HepG2 (cell line): ENCODE measurements around the gene FANCE. TPM values are rescaled to one million over a fixed set of nuclear protein-coding genes. Genes with fewer than 3 reads are reported as not detected.

Experiments
- ATAC-seq: fragments of 200-7000 bp; cut with Tn5 transposase; 3 replicates; pipeline ENCODE4 v1.9.1; 2020; ENCODE audit warnings: mild to moderate bottlenecking, moderate library complexity
- BruUV-seq: library from RNA; stranded (reverse); fragments of 400-500 nt; replicated peaks from 2 replicates; lab custom pipeline; 2021; lab: Mats Ljungman, UMichigan
- CTCF ChIA-PET: fragments of 300-600 bp; formaldehyde crosslinking; extraction: SDS; loops from one replicate; lab custom pipeline; 2021; ENCODE audit warnings: low total read pairs, inconsistent platforms, low intra/inter-chr PET ratio; lab: Yijun Ruan, JAX
- POLR2A ChIA-PET: fragments of 350-600 bp; sonication (Branson Sonifier 250); formaldehyde crosslinking; loops from one replicate; lab custom pipeline; 2020; ENCODE audit warnings: antibody characterized with exemption, inconsistent platforms; lab: Yijun Ruan, JAX
- DNase-seq: peaks from one replicate; pipeline ENCODE4 v3.0.0-alpha.2; 2015; ENCODE audit warnings: low spot score
- FAIRE-seq: peaks from 3 replicates; lab custom pipeline; 2011; peaks lifted over from hg19 to GRCh38; lab: Jason Lieb, UNC
- H2AFZ ChIP-seq: one replicate; pipeline ENCODE4 v1.6.1; 2011; ENCODE audit warnings: low read length, inconsistent platforms
- H3K27ac ChIP-seq: fragments of 300-600 bp; 3 replicates; pipeline ENCODE4 v1.8.0; 2011; ENCODE audit warnings: mixed run types, mild to moderate bottlenecking, mixed read lengths, low read length, inconsistent platforms; ENCODE audit not compliant: insufficient read depth; ENCODE audit errors: extremely low read length
- H3K27me3 ChIP-seq, 2 experiments: fragments of 200-600 bp in 1 of 2; 2 replicates in 1 of 2; 3 replicates in 1 of 2; pipeline versions ENCODE4 v1.6.0 to v1.8.0; 2011; ENCODE audit warnings: low read length in 2 of 2, mild to moderate bottlenecking in 2 of 2, moderate library complexity in 2 of 2, inconsistent platforms in 1 of 2; ENCODE audit not compliant: insufficient read depth in 2 of 2, control insufficient read depth in 1 of 2
- H3K36me3 ChIP-seq, 2 experiments: fragments of 200-600 bp in 1 of 2; replicated peaks in 1 of 2; 2 replicates in 1 of 2; 3 replicates in 1 of 2; pipeline versions ENCODE4 v1.5.1 to v1.8.0; 2011; ENCODE audit warnings: low read length in 2 of 2, inconsistent platforms in 1 of 2; ENCODE audit not compliant: insufficient read depth in 2 of 2, control insufficient read depth in 1 of 2
- H3K4me1 ChIP-seq: 2 replicates; pipeline ENCODE4 v1.5.1; 2012; ENCODE audit warnings: low read length, inconsistent platforms; ENCODE audit not compliant: insufficient read depth
- H3K4me2 ChIP-seq: 2 replicates; pipeline ENCODE4 v1.6.0; 2011; ENCODE audit warnings: low read depth, low read length, inconsistent platforms
- H3K4me3 ChIP-seq, 3 experiments: fragments of 200-600 bp in 1 of 3; sonication (generic), shearing (Covaris generic) in 1 of 3; replicated peaks in 1 of 3; 2 replicates each; pipeline ENCODE4 v1.5.1; 2011 to 2016; ENCODE audit warnings: low read length in 3 of 3, inconsistent platforms in 2 of 3, low read depth in 2 of 3, mild to moderate bottlenecking in 2 of 3, control low read depth in 1 of 3, mixed read lengths in 1 of 3; ENCODE audit not compliant: insufficient read depth in 1 of 3
- H3K79me2 ChIP-seq: one replicate; pipeline ENCODE4 v1.6.1; 2011; ENCODE audit warnings: low read length, inconsistent platforms; ENCODE audit not compliant: insufficient read depth
- H3K9ac ChIP-seq: 2 replicates; pipeline ENCODE4 v1.6.0; 2011; ENCODE audit warnings: mild to moderate bottlenecking, low read depth, low read length, inconsistent platforms; ENCODE audit not compliant: insufficient read depth
- H3K9me3 ChIP-seq: 2 replicates; pipeline ENCODE4 v1.5.1; 2012; ENCODE audit warnings: mild to moderate bottlenecking, low read length
- H4K20me1 ChIP-seq: 2 replicates; pipeline ENCODE4 v1.6.0; 2011; ENCODE audit warnings: inconsistent platforms, mild to moderate bottlenecking, low read length, moderate library complexity; ENCODE audit not compliant: insufficient read depth
- WGBS: methylation state at CpG from one replicate; pipeline ENCODE4 v1.1.6; 2017; ENCODE audit warnings: low lambda C conversion rate; 5-methylcytosine and 5-hydroxymethylcytosine counted together
- in situ Hi-C: cut with HindIII; loops from 2 replicates; pipeline ENCODE4 v1.10.0; 2017; ENCODE audit warnings: low pct_unique_long_range_greater_than_20kb; ENCODE audit not compliant: extremely low pct_ligation_motif_present
- intact Hi-C: fragments of 100-400 bp; cut with micrococcal nuclease; formaldehyde crosslinking; loops from one replicate; pipeline ENCODE4 v1.10.0; 2022; ENCODE audit not compliant: unreplicated experiment
- polyA plus RNA-seq, 8 experiments: library from polyadenylated mRNA; depleted of rRNA in 3 of 8; stranded (reverse) in 7 of 8; unstranded in 1 of 8; fragments of >200 nt; fragmentation: Illumina TruSeq in 4 of 8; extraction: Trizol in 4 of 8; gene quantifications; 2 replicates each; pipeline versions ENCODE4 v1.2.1 to v1.2.3, GENCODE V29; 2011 to 2016; ENCODE audit warnings: low read depth in 4 of 8, missing spikeins in 1 of 8, mixed read lengths in 1 of 8; ENCODE audit not compliant: insufficient read depth in 1 of 8
- total RNA-seq, 5 experiments: library from RNA; depleted of rRNA; stranded (reverse); fragments of >200 nt; fragmentation: Illumina TruSeq; extraction: Trizol; gene quantifications; 2 replicates each; pipeline ENCODE4 v1.2.3, GENCODE V29; 2016; ENCODE audit warnings: low read depth in 1 of 5
- TF ChIP-seq, protein P1 (sequence below): sonication (generic); formaldehyde crosslinking; IDR thresholded peaks from 2 replicates; pipeline ENCODE4 v1.5.0; 2020; ENCODE audit warnings: mild to moderate bottlenecking, missing genetic modification reagents
- TF ChIP-seq, protein P2 (sequence below): sonication (generic); formaldehyde crosslinking; IDR thresholded peaks from 2 replicates; pipeline ENCODE4 v1.4.0; 2020; ENCODE audit warnings: missing genetic modification reagents, mild to moderate bottlenecking, borderline replicate concordance

FANCE gene
- total and polyA plus RNA-seq, 2 of the 13 experiments (the other 11 are each of a cell fraction or from before 2014, with no cell fraction given), result 7.1 to 11.2 TPM

DNA sequence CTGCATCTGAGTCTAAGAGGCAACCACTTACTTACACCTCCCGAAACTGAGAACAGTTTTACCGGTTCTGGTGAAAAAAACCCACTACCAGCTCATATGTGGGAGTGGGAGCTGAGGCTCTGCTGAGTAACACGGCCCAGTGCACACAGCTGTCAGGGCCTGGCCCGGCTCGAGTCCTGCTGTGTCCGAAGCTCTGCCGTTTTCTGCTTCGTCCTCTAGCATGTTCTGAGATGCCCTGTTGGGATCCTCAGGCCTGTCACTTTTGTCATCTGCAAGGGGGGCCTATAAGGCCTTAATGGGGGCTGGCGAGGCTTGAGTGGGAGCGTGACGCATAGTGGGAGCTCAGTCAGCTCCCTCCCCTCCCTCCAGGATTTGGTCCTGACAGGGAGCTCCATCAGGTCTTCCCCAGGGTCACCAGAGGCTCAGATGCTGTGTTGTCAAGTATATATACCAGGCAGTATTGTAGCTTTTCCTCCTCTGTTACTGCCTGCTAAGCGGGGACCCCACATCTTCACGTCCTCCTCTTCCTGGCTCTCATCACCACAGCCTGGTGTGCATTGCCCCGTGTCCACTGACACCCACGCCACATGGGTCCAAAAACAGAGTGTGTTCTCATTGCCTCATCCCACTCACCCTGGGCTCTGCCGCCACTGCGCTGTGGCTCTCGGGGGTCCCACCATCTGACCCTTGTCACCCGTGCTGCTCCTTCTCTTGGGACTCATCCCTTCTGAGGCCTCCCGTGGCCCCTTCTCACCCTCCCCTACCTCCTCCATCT, 45.2 kb upstream of the FANCE start:
- TF ChIP-seq, protein P1, sequence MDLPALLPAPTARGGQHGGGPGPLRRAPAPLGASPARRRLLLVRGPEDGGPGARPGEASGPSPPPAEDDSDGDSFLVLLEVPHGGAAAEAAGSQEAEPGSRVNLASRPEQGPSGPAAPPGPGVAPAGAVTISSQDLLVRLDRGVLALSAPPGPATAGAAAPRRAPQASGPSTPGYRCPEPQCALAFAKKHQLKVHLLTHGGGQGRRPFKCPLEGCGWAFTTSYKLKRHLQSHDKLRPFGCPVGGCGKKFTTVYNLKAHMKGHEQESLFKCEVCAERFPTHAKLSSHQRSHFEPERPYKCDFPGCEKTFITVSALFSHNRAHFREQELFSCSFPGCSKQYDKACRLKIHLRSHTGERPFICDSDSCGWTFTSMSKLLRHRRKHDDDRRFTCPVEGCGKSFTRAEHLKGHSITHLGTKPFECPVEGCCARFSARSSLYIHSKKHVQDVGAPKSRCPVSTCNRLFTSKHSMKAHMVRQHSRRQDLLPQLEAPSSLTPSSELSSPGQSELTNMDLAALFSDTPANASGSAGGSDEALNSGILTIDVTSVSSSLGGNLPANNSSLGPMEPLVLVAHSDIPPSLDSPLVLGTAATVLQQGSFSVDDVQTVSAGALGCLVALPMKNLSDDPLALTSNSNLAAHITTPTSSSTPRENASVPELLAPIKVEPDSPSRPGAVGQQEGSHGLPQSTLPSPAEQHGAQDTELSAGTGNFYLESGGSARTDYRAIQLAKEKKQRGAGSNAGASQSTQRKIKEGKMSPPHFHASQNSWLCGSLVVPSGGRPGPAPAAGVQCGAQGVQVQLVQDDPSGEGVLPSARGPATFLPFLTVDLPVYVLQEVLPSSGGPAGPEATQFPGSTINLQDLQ (CRISPR knock-in tag), result 0 out of 2 replicates have a peak, but pooled peaks have one; percentile 44
- TF ChIP-seq, protein P2, sequence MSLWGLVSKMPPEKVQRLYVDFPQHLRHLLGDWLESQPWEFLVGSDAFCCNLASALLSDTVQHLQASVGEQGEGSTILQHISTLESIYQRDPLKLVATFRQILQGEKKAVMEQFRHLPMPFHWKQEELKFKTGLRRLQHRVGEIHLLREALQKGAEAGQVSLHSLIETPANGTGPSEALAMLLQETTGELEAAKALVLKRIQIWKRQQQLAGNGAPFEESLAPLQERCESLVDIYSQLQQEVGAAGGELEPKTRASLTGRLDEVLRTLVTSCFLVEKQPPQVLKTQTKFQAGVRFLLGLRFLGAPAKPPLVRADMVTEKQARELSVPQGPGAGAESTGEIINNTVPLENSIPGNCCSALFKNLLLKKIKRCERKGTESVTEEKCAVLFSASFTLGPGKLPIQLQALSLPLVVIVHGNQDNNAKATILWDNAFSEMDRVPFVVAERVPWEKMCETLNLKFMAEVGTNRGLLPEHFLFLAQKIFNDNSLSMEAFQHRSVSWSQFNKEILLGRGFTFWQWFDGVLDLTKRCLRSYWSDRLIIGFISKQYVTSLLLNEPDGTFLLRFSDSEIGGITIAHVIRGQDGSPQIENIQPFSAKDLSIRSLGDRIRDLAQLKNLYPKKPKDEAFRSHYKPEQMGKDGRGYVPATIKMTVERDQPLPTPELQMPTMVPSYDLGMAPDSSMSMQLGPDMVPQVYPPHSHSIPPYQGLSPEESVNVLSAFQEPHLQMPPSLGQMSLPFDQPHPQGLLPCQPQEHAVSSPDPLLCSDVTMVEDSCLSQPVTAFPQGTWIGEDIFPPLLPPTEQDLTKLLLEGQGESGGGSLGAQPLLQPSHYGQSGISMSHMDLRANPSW (CRISPR knock-in tag), result no peak
- TF ChIP-seq, all 625 proteins: peak for 1
- no peak for FAIRE-seq
- Histone ChIP-seq H4K20me1 (no peaks in the 10 kb centered on the region), H3K79me2 (no peaks in the 10 kb centered on the region), H2AFZ (no peak overlapping the region), H3K4me2 (no peak overlapping the region), H3K9ac (no peak overlapping the region), H3K27me3 (no peaks in the 10 kb centered on the region), H3K4me3 (no peak overlapping the region), H3K27ac (no peak overlapping the region), H3K36me3 (peaks cover 0 to 6% of the 10 kb centered on the region in 2 experiments; a peak in 2 of 5 replicates), H3K9me3 (no peaks in the 10 kb centered on the region), H3K4me1 (peaks cover 40% of the 10 kb centered on the region)
- intact Hi-C loops (no loop called here), in situ Hi-C loops (loop anchor here (5.0 kb wide), 1 partner anchor 65 kb away; the partner anchor contains the start of gene PPARD)
- BruUV-seq, result no TSS peak
- no peak for ATAC-seq
- 89% methylated on average over 20 of the region's 20 CpGs for WGBS
- ChIA-PET CTCF (no interaction called here), POLR2A (no interaction called here)
- no peak for DNase-seq
